WI38 (cell line): ENCODE measurements around the gene IQCC.

Experiments
- H3K4me3 ChIP-seq: 2 replicates; pipeline ENCODE4 v1.5.1; 2011; ENCODE audit warnings: low read depth, mild to moderate bottlenecking, control low read depth, low read length
- TF ChIP-seq, protein P1 (sequence below): IDR thresholded peaks from 2 replicates; pipeline ENCODE4 v1.5.1; 2012; ENCODE audit warnings: low read depth, mild to moderate bottlenecking, control low read depth, low read length

Gene IQCC

DNA sequence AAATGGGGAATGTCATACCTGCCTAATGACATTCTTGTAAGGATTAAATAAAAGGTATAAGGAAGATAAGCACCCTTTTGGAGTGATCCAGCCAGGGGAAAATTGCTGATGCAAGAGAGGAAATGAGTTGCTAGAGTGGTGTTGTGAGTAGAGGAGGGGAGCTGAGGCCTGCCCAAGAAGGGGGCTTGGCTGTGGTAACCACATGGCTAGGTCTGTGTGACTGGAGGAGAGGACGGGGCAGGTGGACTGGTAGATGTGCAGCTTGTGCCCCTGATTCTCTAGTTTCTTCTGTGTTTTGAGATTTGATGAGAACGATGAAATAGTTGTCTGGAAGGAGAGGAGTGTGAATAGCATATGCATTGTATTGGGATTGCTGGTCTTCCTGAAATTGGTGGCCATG is 19.4 kb upstream of the IQCC start:
- no peak overlapping the region for H3K4me3 ChIP-seq
- TF ChIP-seq, protein P1, sequence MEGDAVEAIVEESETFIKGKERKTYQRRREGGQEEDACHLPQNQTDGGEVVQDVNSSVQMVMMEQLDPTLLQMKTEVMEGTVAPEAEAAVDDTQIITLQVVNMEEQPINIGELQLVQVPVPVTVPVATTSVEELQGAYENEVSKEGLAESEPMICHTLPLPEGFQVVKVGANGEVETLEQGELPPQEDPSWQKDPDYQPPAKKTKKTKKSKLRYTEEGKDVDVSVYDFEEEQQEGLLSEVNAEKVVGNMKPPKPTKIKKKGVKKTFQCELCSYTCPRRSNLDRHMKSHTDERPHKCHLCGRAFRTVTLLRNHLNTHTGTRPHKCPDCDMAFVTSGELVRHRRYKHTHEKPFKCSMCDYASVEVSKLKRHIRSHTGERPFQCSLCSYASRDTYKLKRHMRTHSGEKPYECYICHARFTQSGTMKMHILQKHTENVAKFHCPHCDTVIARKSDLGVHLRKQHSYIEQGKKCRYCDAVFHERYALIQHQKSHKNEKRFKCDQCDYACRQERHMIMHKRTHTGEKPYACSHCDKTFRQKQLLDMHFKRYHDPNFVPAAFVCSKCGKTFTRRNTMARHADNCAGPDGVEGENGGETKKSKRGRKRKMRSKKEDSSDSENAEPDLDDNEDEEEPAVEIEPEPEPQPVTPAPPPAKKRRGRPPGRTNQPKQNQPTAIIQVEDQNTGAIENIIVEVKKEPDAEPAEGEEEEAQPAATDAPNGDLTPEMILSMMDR: no peak

DNA sequence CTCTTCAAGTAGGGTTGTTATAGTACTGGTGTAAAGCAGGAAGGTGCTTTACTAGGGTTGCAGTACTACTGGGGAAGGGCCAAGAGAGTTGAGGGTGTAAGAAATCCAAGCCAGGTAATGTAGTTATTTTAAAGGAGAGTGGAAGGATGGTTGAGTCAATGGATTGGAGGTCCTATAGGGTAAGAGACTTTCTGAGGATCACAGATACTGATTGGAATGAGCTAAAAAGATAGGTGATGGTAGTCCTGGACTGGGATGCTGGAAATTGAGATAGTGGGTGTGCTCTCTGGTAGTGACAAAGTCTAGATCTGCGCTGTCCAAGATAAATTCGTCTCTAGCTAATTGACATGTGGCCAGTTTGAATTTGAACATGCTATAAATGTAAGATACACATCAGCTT is 19.0 kb upstream of the IQCC start:
- no peak overlapping the region for H3K4me3 ChIP-seq
- TF ChIP-seq, protein P1: no peak

DNA sequence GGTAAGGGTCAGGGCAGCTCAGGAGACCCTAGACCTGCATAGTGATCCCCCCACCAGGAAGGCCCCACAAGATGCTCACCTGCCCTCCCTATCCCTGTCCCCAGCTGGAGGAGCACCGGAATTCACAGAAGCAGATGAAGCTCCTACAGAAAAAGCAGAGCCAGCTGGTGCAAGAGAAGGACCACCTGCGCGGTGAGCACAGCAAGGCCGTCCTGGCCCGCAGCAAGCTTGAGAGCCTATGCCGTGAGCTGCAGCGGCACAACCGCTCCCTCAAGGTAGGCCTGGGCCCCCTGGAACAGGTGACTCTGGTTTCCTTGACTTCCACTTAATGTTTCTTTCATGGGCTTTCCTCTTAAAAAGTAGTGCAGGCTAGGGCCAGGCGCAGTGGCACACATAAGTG is 17.6 kb upstream of the IQCC start:
- TF ChIP-seq, protein P1: no peak
- H3K4me3 ChIP-seq: no peak overlapping the region

DNA sequence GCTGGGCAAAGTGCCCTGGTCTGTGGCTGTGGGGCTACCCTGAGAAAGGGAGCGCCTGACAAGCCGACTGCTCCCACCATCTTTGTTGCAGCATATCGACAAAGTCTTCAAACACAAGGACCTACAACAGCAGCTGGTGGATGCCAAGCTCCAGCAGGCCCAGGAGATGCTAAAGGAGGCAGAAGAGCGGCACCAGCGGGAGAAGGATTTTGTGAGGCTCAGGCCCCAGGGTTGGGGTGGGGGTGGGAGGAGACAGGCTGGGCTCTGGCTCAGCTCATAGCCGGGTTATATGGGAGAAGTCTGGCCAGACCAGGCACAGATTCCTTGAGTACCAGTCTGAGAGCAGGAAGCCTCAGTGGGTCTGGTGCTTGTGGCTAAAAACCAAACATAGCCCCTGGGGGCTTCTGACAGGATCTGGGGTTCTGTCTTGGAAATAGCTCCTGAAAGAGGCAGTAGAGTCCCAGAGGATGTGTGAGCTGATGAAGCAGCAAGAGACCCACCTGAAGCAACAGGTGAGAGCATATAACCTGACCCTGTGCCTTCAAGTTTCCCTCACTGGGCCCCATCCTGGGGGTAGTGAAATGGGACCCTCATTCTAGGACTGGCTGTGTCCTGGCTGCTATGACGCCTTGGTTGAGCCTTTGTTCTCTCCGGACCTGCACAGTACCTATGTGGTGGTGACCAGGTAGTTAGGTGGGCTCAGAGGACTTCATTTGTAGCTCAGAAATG is 13.1 kb upstream of the IQCC start:
- TF ChIP-seq, protein P1: no peak
- no peak overlapping the region for H3K4me3 ChIP-seq

DNA sequence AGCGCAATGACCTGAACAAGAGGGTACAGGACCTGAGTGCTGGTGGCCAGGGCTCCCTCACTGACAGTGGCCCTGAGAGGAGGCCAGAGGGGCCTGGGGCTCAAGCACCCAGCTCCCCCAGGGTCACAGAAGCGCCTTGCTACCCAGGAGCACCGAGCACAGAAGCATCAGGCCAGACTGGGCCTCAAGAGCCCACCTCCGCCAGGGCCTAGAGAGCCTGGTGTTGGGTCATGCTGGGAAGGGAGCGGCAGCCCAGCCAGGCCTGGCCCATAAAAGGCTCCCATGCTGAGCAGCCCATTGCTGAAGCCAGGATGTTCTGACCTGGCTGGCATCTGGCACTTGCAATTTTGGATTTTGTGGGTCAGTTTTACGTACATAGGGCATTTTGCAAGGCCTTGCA is 10.5 kb upstream of the IQCC start:
- H3K4me3 ChIP-seq: no peak overlapping the region
- TF ChIP-seq, protein P1: no peak

DNA sequence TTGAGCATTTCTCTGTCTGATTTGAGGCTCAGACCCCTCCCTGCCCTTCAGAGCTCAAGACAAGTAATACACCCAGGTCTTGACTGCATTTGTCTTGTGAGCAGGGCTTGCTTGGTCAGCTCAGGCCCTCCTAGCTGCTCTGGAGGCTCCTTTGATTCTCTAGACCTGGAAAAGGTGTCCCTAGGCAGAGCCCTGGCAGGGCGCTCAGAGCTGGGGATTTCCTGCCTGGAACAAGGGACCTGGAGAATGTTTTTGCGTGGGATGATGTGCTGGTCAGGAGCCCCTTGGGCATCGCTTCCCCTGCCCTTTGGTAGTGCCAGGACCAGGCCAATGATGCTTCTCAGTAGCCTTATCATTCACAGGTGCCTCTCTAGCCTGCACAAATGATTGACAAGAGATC is 9.9 kb upstream of the IQCC start:
- TF ChIP-seq, protein P1: no peak
- no peak overlapping the region for H3K4me3 ChIP-seq

DNA sequence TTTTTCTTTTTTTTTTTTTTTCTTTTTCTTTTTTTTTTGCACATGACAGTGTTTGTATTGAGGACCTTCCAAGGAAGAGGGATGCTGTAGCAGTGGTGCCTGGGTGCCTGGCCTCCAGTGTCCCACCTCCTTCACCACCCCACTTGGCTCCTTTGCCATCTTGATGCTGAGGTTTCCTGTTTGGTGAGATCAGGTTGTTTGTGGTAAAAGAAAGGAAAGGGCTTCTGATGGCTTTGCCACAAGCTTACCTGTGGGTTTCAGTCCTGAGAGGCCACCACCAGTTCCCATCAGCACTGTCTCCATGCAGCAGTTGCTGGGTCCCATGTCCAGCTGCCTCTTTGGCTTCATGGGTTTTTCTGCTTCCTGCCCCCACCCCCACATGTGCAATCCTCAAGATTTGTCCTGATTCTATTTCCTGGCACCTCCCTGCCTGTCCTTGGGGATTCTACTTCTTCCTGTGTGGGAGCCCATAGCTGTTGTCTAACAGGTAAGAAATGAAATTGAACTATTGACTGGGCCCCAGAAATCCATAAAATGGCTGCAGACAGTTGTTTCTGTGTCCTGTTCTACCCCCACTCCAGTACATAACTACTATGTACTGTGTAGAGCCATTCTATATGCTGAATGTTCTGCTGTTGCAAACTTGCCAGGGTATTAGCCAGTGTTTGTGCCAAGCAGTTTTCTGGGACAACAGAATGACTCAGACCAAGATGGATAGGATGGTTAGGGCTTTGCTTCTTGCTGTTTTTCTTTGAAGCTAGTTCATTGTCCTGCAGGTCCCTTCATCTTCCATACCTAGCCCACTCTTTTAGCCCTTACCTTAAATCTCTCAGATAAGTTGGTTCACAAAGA is 9.3 kb upstream of the IQCC start:
- H3K4me3 ChIP-seq: no peak overlapping the region
- TF ChIP-seq, protein P1: no peak
